Prostate gland (tissue), 2 donors: ENCODE data around the gene SNX3. TPM values are rescaled to one million over a fixed set of nuclear protein-coding genes. Genes with fewer than 3 reads are reported as not detected.
A peak's percentile ranks its signal among the peaks of the same experiment; 100 is the strongest.
"Not testable (repeated sequence)": the region's sequence is repeated elsewhere in the genome, so short reads cannot be mapped to it uniquely, and the experiment has no call there.

ENCODE experiments used
- DNase-seq: peaks from one replicate; pipeline ENCODE4 v3.0.0-alpha.2; 2019; ENCODE audit warnings: low spot score
- H3K27ac ChIP-seq, 2 donors: fragments of 200-600 bp; sonication (generic); 2 replicates each; pipeline ENCODE4 v1.5.1; 2017 to 2019
- H3K27me3 ChIP-seq: fragments of 200-600 bp; sonication (generic); replicated peaks from 2 replicates; pipeline ENCODE4 v1.5.1; 2019; ENCODE audit not compliant: insufficient read depth
- H3K36me3 ChIP-seq, 2 donors: fragments of 200-600 bp; sonication (generic); 1 replicate in 1 of 2; 2 replicates in 1 of 2; pipeline versions ENCODE4 v1.5.1 to v1.8.1; 2017 to 2019
- H3K4me1 ChIP-seq: fragments of 200-600 bp; sonication (generic); replicated peaks from 2 replicates; pipeline ENCODE4 v1.5.1; 2019
- H3K4me3 ChIP-seq, 2 donors: fragments of 200-600 bp; sonication (generic); 2 replicates each; pipeline ENCODE4 v1.5.1; 2017 to 2019
- H3K9me3 ChIP-seq: fragments of 200-600 bp; sonication (generic); 2 replicates; pipeline ENCODE4 v1.5.1; 2017
- POLR2A ChIP-seq: fragments of 450-650 bp; IDR thresholded peaks from one replicate; pipeline ENCODE4 v1.6.1; 2016; ENCODE audit warnings: antibody characterized with exemption, mild to moderate bottlenecking
- POLR2AphosphoS5 ChIP-seq: sonication (generic); formaldehyde crosslinking; IDR thresholded peaks from one replicate; pipeline ENCODE4 v1.6.1; 2017; ENCODE audit warnings: antibody characterized with exemption
- WGBS: methylation state at CpG from one replicate; pipeline ENCODE4 v1.1.5; 2018; 5-methylcytosine and 5-hydroxymethylcytosine counted together
- intact Hi-C: fragments of 100-400 bp; cut with DNase I; formaldehyde crosslinking; loops from one replicate; pipeline ENCODE4 v1.14.2; 2022
- total RNA-seq, 2 donors: library from RNA; depleted of rRNA; stranded (reverse); fragments of >200 nt; gene quantifications; one replicate each; pipeline ENCODE4 v1.1.0, GENCODE V29; 2016
- TF ChIP-seq, protein P1 (sequence below), 4 experiments: fragments of 200-600 bp in 2 of 4; fragments of 450-650 bp in 2 of 4; sonication (generic) in 2 of 4; IDR thresholded peaks; 1 replicate in 3 of 4; 2 replicates in 1 of 4; pipeline ENCODE4 v1.5.1; 2016 to 2019; ENCODE audit warnings: antibody characterized with exemption in 4 of 4, mild to moderate bottlenecking in 2 of 4, moderate library complexity in 2 of 4

SNX3 gene
- 10 to 100 TPM; 93.3 to 93.6 TPM for total RNA-seq

GRCh38 chr6:108260809-108261569 lies at the start of gene SNX3:
Gene SNX3 (minus strand): TSS chr6:108261040. CDS start chr6:108260921, 119 bp downstream.
- H3K4me3 ChIP-seq, result peak within 1 kb of the TSS; percentile 96 to 100
- no peaks in the 10 kb centered on the region for H3K36me3 ChIP-seq
- no peaks in the 10 kb centered on the region for H3K27me3 ChIP-seq
- intact Hi-C loops, result no loop called here
- H3K4me1 ChIP-seq, result no peaks in the 10 kb centered on the region
- peak within 1 kb of the TSS; percentile 98 for H3K27ac ChIP-seq
- 0% methylated on average over 71 of the region's 83 CpGs for WGBS
- no peaks in the 10 kb centered on the region for H3K9me3 ChIP-seq
- TF ChIP-seq, protein P1, sequence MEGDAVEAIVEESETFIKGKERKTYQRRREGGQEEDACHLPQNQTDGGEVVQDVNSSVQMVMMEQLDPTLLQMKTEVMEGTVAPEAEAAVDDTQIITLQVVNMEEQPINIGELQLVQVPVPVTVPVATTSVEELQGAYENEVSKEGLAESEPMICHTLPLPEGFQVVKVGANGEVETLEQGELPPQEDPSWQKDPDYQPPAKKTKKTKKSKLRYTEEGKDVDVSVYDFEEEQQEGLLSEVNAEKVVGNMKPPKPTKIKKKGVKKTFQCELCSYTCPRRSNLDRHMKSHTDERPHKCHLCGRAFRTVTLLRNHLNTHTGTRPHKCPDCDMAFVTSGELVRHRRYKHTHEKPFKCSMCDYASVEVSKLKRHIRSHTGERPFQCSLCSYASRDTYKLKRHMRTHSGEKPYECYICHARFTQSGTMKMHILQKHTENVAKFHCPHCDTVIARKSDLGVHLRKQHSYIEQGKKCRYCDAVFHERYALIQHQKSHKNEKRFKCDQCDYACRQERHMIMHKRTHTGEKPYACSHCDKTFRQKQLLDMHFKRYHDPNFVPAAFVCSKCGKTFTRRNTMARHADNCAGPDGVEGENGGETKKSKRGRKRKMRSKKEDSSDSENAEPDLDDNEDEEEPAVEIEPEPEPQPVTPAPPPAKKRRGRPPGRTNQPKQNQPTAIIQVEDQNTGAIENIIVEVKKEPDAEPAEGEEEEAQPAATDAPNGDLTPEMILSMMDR (IDR thresholded peaks at IDR 0.05), result peak in 3 of 4 experiments; percentile 16 to 35 (median 22)
- TF ChIP-seq POLR2AphosphoS5 (peak; percentile 93), POLR2A (peak; percentile 87)
- peak; percentile 94 for DNase-seq

DNA sequence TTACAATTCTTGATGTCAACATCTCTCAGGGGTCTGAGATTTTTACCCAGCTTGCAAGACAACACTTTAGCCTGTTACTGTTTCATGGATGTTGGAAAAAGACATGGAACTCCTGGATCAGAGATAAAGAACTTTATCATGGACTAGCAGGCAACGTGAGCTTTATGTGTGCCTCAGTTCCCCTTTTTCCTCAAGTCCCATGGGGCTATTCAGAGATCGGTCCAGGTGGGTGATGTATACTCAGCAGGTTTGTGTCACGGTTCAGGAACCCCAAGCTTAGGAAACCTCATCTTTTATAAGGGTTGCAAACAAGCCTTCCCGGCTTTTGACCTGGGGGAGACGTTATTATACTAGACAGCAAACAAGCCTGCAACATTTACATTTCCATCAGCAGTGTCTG lies 49.0 kb upstream of the SNX3 start:
- DNase-seq, result no peak
- intact Hi-C loops, result no loop called here
- no peak overlapping the region for H3K4me3 ChIP-seq
- no peaks in the 10 kb centered on the region for H3K9me3 ChIP-seq
- no peaks in the 10 kb centered on the region for H3K36me3 ChIP-seq
- no peak overlapping the region for H3K27ac ChIP-seq
- H3K27me3 ChIP-seq, result no peaks in the 10 kb centered on the region
- WGBS, result 90% methylated on average over 5 of the region's 5 CpGs
- no peaks in the 10 kb centered on the region for H3K4me1 ChIP-seq
- TF ChIP-seq POLR2AphosphoS5 (no peak), POLR2A (no peak)
- TF ChIP-seq, protein P1 (IDR thresholded peaks at IDR 0.05), result no peak

DNA sequence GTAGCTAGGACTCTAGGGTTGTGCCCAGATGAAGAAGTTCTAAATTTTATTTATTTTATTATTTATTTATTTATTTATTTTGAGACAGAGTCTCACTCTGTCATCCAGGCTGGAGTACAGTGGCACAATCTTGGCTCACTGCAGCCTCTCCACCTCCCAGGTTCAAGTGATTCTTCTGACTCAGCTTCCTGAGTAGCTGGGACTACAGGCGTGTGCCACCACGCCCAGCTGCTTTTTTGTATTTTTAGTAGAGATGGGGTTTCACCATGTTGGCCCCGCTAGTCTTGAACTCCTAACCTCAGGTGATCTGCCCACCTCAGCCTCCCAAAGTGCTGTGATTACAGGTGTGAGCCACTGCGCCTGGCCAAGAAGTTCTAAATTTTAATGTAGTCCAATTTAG lies 47.8 kb upstream of the SNX3 start:
- DNase-seq, H3K36me3 ChIP-seq, H3K4me1 ChIP-seq, H3K4me3 ChIP-seq, H3K27me3 ChIP-seq, H3K9me3 ChIP-seq, intact Hi-C loops, H3K27ac ChIP-seq: not testable (repeated sequence)
- WGBS, result 92% methylated on average over 4 of the region's 4 CpGs

- intact Hi-C loops, result no loop called here
- 90% methylated on average over 2 of the region's 2 CpGs for WGBS
- no peaks in the 10 kb centered on the region for H3K27me3 ChIP-seq
Measured at GRCh38 chr6:108304646-108305045, 43.8 kb upstream of the SNX3 start.

GRCh38 chr6:108302386-108302785 lies 41.5 kb upstream of the SNX3 start:
- no peak for DNase-seq
- Histone ChIP-seq H3K36me3 (no peaks in the 10 kb centered on the region), H3K4me1 (no peaks in the 10 kb centered on the region), H3K27me3 (no peaks in the 10 kb centered on the region), H3K9me3 (no peaks in the 10 kb centered on the region), H3K4me3 (no peak overlapping the region), H3K27ac (no peak overlapping the region)
- 86% methylated on average over 5 of the region's 5 CpGs for WGBS
- intact Hi-C loops, result no loop called here
- TF ChIP-seq POLR2AphosphoS5 (no peak), POLR2A (no peak)
- TF ChIP-seq, protein P1 (IDR thresholded peaks at IDR 0.05), result no peak

More at GRCh38 chr6:108304646-108305045, 43.8 kb upstream of the SNX3 start:
- no peak overlapping the region for H3K27ac ChIP-seq
- H3K36me3 ChIP-seq, result no peaks in the 10 kb centered on the region
- H3K4me3 ChIP-seq, result no peak overlapping the region
- TF ChIP-seq POLR2A (no peak), POLR2AphosphoS5 (no peak)
- TF ChIP-seq, protein P1 (IDR thresholded peaks at IDR 0.05), result no peak
- H3K9me3 ChIP-seq, result no peaks in the 10 kb centered on the region
- no peaks in the 10 kb centered on the region for H3K4me1 ChIP-seq
- DNase-seq, result no peak
